ENCODE data around the gene LPP. TPM values are rescaled to one million over a fixed set of nuclear protein-coding genes. Genes with fewer than 3 reads are reported as not detected.

Gene LPP
- total and polyA plus RNA-seq, 9 of the 15 experiments (the other 6 are each of a cell fraction or from before 2014, with no cell fraction given), result 0.07 to 0.18 TPM; not detected in 7

DNA sequence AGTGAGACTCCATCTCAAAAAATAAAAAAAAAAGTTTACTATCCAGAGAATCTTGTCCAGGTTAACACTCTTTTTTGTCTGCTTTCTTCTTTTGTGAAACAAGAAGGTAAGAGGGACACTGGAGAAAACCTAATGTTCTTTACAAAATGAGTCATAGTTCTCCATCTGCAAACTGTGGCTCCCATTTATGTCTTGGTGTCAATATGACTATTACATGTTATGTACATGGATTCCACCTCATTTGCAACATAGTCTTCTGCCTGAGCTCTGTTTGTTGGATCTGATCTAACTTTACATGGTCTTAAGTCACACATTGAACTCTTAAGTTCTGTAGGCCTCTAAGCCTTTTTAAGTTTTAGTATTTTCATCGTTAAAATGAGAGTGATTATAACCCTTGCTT lies 596.7 kb downstream of the LPP start:
- FAIRE-seq (no peak), ATAC-seq (no peak), DNase-seq (ENCODE audit: extremely low read depth in 1 of 4, low spot score in 3 of 4) (no peak)
- Histone ChIP-seq H3K9ac (ENCODE audit: insufficient read depth in 1 of 2, low read depth in 2 of 2, low read length in 2 of 2) (no peak overlapping the region), H3K4me2 (ENCODE audit: insufficient read depth, low read length) (no peak overlapping the region), H3K4me3 (no peak overlapping the region), H4K20me1 (replicated peaks; ENCODE audit: control insufficient read depth, insufficient read depth, low read length) (no peaks in the 10 kb centered on the region), H3K36me3 (ENCODE audit: control insufficient read depth, insufficient read depth, low read length) (no peaks in the 10 kb centered on the region), H3K79me2 (ENCODE audit: control insufficient read depth, insufficient read depth, low read length) (no peaks in the 10 kb centered on the region), H3K27me3 (ENCODE audit: control insufficient read depth in 2 of 2, insufficient read depth in 2 of 2, low read length in 2 of 2) (no peaks in the 10 kb centered on the region), H3K4me1 (replicated peaks in 1 of 2; ENCODE audit: control insufficient read depth in 2 of 2, insufficient read depth in 2 of 2, low read length in 2 of 2) (no peaks in the 10 kb centered on the region), H3K9me3 (replicated peaks; ENCODE audit: control insufficient read depth, insufficient read depth, low read depth, low read length) (no peaks in the 10 kb centered on the region), H3K27ac (ENCODE audit: extremely low read depth, low read depth, low read length) (no peak overlapping the region), H2AFZ (ENCODE audit: low read depth, low read length) (no peak overlapping the region), H3K9me1 (ENCODE audit: control insufficient read depth, insufficient read depth, low read length) (no peaks in the 10 kb centered on the region)
- intact Hi-C loops (cut with micrococcal nuclease), result no loop called here
- no TSS peak for BruUV-seq (replicated peaks)
- 0% methylated on average over 1 of the region's 1 CpG for WGBS (ENCODE audit: insufficient coverage, low coverage, missing lambda C conversion rate)
- ChIA-PET POLR2A (no interaction called here), CTCF (ENCODE audit: low intra/inter-chr PET ratio) (no interaction called here)
- in situ Hi-C loops (cut with MboI), result no loop called here
- no peak for TF ChIP-seq FOXM1 (IDR thresholded peaks at IDR 0.05; ENCODE audit: low read depth)
- TF ChIP-seq FOXM1 (CRISPR knock-in tag; IDR thresholded peaks at IDR 0.05; ENCODE audit: low read depth), result no peak
- TF ChIP-seq, protein P1, sequence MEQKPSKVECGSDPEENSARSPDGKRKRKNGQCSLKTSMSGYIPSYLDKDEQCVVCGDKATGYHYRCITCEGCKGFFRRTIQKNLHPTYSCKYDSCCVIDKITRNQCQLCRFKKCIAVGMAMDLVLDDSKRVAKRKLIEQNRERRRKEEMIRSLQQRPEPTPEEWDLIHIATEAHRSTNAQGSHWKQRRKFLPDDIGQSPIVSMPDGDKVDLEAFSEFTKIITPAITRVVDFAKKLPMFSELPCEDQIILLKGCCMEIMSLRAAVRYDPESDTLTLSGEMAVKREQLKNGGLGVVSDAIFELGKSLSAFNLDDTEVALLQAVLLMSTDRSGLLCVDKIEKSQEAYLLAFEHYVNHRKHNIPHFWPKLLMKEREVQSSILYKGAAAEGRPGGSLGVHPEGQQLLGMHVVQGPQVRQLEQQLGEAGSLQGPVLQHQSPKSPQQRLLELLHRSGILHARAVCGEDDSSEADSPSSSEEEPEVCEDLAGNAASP (IDR thresholded peaks at IDR 0.05), result no peak
- TF ChIP-seq, protein P2, sequence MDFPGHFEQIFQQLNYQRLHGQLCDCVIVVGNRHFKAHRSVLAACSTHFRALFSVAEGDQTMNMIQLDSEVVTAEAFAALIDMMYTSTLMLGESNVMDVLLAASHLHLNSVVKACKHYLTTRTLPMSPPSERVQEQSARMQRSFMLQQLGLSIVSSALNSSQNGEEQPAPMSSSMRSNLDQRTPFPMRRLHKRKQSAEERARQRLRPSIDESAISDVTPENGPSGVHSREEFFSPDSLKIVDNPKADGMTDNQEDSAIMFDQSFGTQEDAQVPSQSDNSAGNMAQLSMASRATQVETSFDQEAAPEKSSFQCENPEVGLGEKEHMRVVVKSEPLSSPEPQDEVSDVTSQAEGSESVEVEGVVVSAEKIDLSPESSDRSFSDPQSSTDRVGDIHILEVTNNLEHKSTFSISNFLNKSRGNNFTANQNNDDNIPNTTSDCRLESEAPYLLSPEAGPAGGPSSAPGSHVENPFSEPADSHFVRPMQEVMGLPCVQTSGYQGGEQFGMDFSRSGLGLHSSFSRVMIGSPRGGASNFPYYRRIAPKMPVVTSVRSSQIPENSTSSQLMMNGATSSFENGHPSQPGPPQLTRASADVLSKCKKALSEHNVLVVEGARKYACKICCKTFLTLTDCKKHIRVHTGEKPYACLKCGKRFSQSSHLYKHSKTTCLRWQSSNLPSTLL (IDR thresholded peaks at IDR 0.05), result no peak
- no peak for TF ChIP-seq SMARCA4 (IDR thresholded peaks at IDR 0.05)
- no peak for TF ChIP-seq HDAC6 (IDR thresholded peaks at IDR 0.05; ENCODE audit: low read depth, low read length)
- TF ChIP-seq ZNF584 (CRISPR knock-in tag; IDR thresholded peaks at IDR 0.05; ENCODE audit: low read depth), result no peak
- TF ChIP-seq CREB1 (IDR thresholded peaks at IDR 0.05), result no peak
- TF ChIP-seq CREB1 (CRISPR knock-in tag; IDR thresholded peaks at IDR 0.05), result no peak
- no peak for TF ChIP-seq ESRRA (IDR thresholded peaks at IDR 0.05; ENCODE audit: borderline replicate concordance, low read depth)
- TF ChIP-seq KDM2B (CRISPR knock-in tag; IDR thresholded peaks at IDR 0.05), result no peak
- TF ChIP-seq HMG20B (CRISPR knock-in tag; IDR thresholded peaks at IDR 0.05), result no peak
- TF ChIP-seq ELF2 (CRISPR knock-in tag; IDR thresholded peaks at IDR 0.05), result no peak
- TF ChIP-seq, protein P3, sequence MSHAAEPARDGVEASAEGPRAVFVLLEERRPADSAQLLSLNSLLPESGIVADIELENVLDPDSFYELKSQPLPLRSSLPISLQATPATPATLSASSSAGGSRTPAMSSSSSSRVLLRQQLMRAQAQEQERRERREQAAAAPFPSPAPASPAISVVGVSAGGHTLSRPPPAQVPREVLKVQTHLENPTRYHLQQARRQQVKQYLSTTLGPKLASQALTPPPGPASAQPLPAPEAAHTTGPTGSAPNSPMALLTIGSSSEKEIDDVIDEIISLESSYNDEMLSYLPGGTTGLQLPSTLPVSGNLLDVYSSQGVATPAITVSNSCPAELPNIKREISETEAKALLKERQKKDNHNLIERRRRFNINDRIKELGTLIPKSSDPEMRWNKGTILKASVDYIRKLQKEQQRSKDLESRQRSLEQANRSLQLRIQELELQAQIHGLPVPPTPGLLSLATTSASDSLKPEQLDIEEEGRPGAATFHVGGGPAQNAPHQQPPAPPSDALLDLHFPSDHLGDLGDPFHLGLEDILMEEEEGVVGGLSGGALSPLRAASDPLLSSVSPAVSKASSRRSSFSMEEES (CRISPR knock-in tag; IDR thresholded peaks at IDR 0.05), result no peak

Measured in K562 (cell line).